ENCODE data around the gene KCNK2. TPM values are rescaled to one million over a fixed set of nuclear protein-coding genes. Genes with fewer than 3 reads are reported as not detected.

The KCNK2 gene
- total RNA-seq, 6 experiments from 2014 or later = 50.1 to 93.1 (median 85.0) TPM

DNA sequence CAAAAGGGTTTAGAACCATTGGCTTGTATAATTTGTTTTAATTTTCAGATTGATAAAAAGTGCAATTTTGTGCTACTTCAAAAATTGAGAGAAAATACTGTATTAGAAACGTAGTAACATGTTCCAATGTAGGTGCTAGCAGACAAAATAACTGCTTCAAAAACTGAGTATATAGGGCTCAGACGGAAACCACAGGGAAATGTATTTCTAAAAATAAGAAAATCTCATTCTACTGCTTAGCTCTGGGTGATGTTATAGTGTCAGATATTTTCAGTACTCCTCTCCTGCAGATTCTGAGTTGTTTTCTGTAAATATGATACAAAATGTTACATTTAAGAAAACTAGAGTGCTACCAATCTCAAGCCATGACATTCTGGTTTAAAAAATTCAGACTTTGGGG is 55.4 kb downstream of the KCNK2 start:
- Mint-ChIP-seq H3K4me1 (ENCODE audit: low read depth) (peaks cover 37% of the 10 kb centered on the region), H3K4me3 (no peak overlapping the region), H3K9me3 (peaks cover 21% of the 10 kb centered on the region), H3K27ac (no peak overlapping the region), H3K36me3 (ENCODE audit: low read depth) (peaks cover 41% of the 10 kb centered on the region), H3K27me3 (ENCODE audit: insufficient read depth) (no peaks in the 10 kb centered on the region)
- DNase-seq = no peak
- no peak for TF ChIP-seq CTCF (IDR thresholded peaks at IDR 0.05)

DNA sequence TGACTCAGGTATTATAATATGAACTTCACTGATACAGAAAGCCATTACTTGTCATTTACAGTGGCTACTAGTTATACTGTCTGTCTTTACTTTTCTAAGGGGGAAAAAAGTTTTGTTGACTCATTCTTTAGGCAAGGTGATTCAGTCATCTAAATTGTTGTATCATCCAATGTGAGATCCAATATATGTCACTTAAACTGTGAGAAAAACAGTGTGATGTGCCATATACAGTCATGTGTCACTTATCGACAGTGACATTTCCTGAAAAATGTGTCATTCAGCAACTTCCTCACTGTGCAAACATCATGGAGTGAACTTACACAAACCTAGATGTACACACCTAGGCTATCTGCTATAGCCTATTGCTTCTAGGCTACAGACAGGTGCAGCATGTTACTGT is 57.6 kb downstream of the KCNK2 start:
- no peak for DNase-seq
- H3K4me1 Mint-ChIP-seq (ENCODE audit: low read depth) = peaks cover 41% of the 10 kb centered on the region; the same call in 1 of the 2 replicates
- no peak overlapping the region for H3K4me3 Mint-ChIP-seq
- H3K36me3 Mint-ChIP-seq (ENCODE audit: low read depth) = peaks cover 33% of the 10 kb centered on the region
- no peak for TF ChIP-seq CTCF (IDR thresholded peaks at IDR 0.05)
- H3K27ac Mint-ChIP-seq = no peak overlapping the region
- no peaks in the 10 kb centered on the region for H3K27me3 Mint-ChIP-seq (ENCODE audit: insufficient read depth)
- H3K9me3 Mint-ChIP-seq = peaks cover 21% of the 10 kb centered on the region

GRCh38 chr1:215141460-215141859 is 58.9 kb downstream of the KCNK2 start:
- Mint-ChIP-seq H3K27ac (no peak overlapping the region), H3K36me3 (ENCODE audit: low read depth) (peaks cover 33% of the 10 kb centered on the region), H3K4me1 (ENCODE audit: low read depth) (peaks cover 55% of the 10 kb centered on the region), H3K9me3 (peaks cover 21% of the 10 kb centered on the region), H3K4me3 (no peak overlapping the region), H3K27me3 (ENCODE audit: insufficient read depth) (no peaks in the 10 kb centered on the region)
- DNase-seq = no peak
- TF ChIP-seq CTCF (IDR thresholded peaks at IDR 0.05) = no peak

- Mint-ChIP-seq H3K9me3 (peaks cover 21% of the 10 kb centered on the region), H3K27ac (peak overlapping the region; percentile 29; the same call in 1 of the 2 replicates), H3K4me3 (peak overlapping the region; percentile 4; the same call in 1 of the 2 replicates), H3K36me3 (ENCODE audit: low read depth) (peaks cover 30% of the 10 kb centered on the region), H3K4me1 (ENCODE audit: low read depth) (peaks cover 65% of the 10 kb centered on the region), H3K27me3 (ENCODE audit: insufficient read depth) (no peaks in the 10 kb centered on the region)
- DNase-seq = no peak
- TF ChIP-seq CTCF (IDR thresholded peaks at IDR 0.05) = peak; percentile 20; the same call in 1 of the 2 replicates
Observed at GRCh38 chr1:215143497-215143896, 61.0 kb downstream of the KCNK2 start.

DNA sequence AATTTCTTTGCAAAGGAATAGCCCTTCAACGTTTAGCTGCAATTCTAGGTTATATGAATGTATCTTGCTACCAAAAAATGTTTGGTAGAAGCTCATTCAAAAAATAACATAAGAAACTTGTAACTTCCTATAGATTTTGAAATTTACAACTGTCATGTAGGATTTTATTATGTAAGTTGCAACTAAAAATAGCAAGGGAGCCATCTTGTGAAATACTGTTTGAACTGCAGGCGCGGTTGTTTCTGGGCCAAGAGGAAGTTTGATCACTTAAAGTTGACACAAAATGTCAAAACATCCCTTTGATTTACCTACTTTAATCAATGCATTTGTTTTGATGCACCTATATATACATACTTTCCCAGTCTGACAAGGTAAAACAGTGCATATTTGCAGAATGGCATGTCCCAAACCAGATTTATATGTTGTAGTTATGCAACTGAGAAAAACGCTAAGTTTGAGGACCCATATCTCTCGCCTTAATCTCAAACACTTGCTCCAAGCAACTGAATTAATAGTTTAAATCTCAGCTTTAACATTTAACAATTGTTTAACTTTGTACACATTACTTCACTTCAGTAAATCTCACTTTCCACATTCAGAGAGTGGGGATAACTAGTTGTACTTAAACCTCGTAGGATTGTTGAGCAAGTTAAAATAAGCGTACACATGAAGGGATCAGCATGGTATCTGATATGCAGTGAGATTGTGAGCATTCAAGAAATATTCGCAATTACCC is 63.9 kb downstream of the KCNK2 start:
- peak; percentile 18 for DNase-seq
- peak; percentile 77 for TF ChIP-seq CTCF (IDR thresholded peaks at IDR 0.05)
- peaks cover 14% of the 10 kb centered on the region for H3K9me3 Mint-ChIP-seq

More for the DNA sequence above, 63.9 kb downstream of the KCNK2 start:
- H3K27me3 Mint-ChIP-seq (ENCODE audit: insufficient read depth) = no peaks in the 10 kb centered on the region
- H3K4me1 Mint-ChIP-seq (ENCODE audit: low read depth) = peaks cover 55% of the 10 kb centered on the region
- peak overlapping the region; percentile 53; the same call in 1 of the 2 replicates for H3K27ac Mint-ChIP-seq
- peaks cover 14% of the 10 kb centered on the region for H3K36me3 Mint-ChIP-seq (ENCODE audit: low read depth)
- H3K4me3 Mint-ChIP-seq = no peak overlapping the region; the same call in 1 of the 2 replicates

Data from HFFc6 (cell line).